Right lung (tissue), 5 donors: ENCODE results near the gene BUD23. TPM values are rescaled to one million over a fixed set of nuclear protein-coding genes. Genes with fewer than 3 reads are reported as not detected.
A peak's percentile ranks its signal among the peaks of the same experiment; 100 is the strongest.
"Not testable (repeated sequence)": the region's sequence is repeated elsewhere in the genome, so short reads cannot be mapped to it uniquely, and the experiment has no call there.

Source experiments
- DNase-seq, 2 donors: peaks; one replicate each; pipeline ENCODE4 v3.0.0-alpha.2; 2013
- polyA plus RNA-seq, 5 donors: library from polyadenylated mRNA; unstranded; fragments of 120-200 nt; gene quantifications; one replicate each; pipeline versions ENCODE4 v1.2.1 to v1.2.3, GENCODE V29; 2013; ENCODE audit warnings: inconsistent platforms in 1 of 5, low replicate concordance in 1 of 5; ENCODE audit not compliant: insufficient read length in 5 of 5, insufficient read depth in 1 of 5

The BUD23 gene
- polyA plus RNA-seq, 5 donors: 69.3 to 99.6 (median 83.6) TPM

DNA sequence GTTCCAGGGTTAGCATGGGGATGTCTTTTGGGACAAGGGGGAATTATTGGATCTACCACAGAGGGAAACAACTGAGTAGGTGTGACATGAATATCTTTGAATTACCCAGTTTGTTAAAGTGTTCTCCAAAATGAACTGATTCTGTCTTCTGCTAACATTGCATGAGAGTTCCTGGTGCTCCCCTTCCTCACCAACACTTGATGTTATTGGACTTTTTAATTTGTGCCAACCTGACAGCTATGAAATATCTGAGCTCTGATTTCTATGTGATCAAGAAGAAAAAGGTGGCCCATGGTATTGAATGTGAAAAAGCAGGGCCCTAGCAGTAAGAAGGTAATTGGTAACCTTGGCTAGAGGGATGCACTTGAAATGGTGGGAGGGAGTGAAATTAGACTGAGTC, 20.4 kb upstream of the BUD23 start:
- no peak for DNase-seq

- DNase-seq: peak; percentile 90
Measured at GRCh38 chr7:73667344-73668102, 15.9 kb upstream of the BUD23 start, which contains the start of gene VPS37D. VPS37D (plus strand) TSS chr7:73667831; CDS start chr7:73667959, 128 bp downstream.

- no peak for DNase-seq
Measured at GRCh38 chr7:73668103-73668885, 15.1 kb upstream of the BUD23 start.

- no peak for DNase-seq
Measured at GRCh38 chr7:73668886-73669230, 14.5 kb upstream of the BUD23 start.

GRCh38 chr7:73669288-73669701, 14.1 kb upstream of the BUD23 start:
- no peak for DNase-seq

- DNase-seq: no peak
Measured at GRCh38 chr7:73669858-73670385, 13.5 kb upstream of the BUD23 start.

- no peak for DNase-seq
Measured at GRCh38 chr7:73671322-73671661, 12.1 kb upstream of the BUD23 start.

DNA sequence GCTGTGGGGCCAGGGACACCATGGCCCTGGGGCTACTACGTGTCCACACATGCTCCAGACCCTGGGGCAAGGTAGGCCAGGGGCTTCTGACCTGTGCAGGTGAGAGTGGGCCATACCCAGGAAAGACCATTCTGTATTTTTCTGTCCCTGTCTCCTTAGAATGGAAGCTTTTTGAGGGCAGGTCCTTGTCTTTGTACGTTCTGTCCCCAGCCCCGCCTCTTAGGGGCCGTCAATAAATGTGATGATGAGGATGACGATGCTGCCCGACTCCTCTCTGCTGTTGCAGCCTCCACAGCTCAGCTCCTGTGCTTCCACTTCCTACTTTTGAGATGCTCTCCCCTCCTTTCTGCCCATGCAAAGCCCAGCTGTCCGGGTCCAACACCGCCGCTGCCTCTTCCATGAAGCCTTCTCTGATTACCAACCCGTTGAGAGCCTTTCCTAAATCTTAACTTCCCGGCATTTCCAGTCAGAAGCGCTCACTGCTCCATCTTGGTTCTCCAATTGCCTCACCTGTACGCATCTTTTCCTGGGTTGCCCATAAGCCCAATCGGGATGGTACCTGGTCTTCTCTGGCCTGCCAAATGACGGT, 11.4 kb upstream of the BUD23 start:
- DNase-seq: no peak

- no peak for DNase-seq
Measured at GRCh38 chr7:73674468-73675124, 8.8 kb upstream of the BUD23 start.

- not testable (repeated sequence) for DNase-seq
Measured at GRCh38 chr7:73676062-73676461, 7.3 kb upstream of the BUD23 start.

- no peak for DNase-seq
Measured at GRCh38 chr7:73678862-73679261, 4.5 kb upstream of the BUD23 start.

GRCh38 chr7:73679709-73680108, 3.7 kb upstream of the BUD23 start:
- no peak for DNase-seq

GRCh38 chr7:73680501-73680900, 2.9 kb upstream of the BUD23 start:
- no peak for DNase-seq

- no peak for DNase-seq
Measured at GRCh38 chr7:73681031-73681430, 2.4 kb upstream of the BUD23 start.

DNA sequence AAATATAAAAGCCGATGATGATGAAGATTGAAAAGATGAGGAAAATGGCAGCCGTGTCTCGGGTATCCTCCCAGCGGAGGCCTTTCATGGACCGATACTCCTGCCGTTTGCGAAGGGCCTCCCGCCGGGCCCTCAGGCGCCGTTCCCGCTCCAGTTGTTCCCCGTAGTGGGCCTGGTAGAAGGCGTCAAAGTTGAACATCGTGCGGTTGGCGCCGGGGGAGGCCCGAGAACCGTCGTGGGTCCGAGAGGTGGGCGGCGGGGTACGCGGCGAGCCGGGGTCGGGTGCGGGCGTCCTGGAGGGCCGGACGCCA, 697 bp upstream of the BUD23 start:
- DNase-seq: no peak

GRCh38 chr7:73683788-73684693, 644 bp downstream of the BUD23 start:
- DNase-seq: peak in 1 of 2 donors; percentile 6

DNA sequence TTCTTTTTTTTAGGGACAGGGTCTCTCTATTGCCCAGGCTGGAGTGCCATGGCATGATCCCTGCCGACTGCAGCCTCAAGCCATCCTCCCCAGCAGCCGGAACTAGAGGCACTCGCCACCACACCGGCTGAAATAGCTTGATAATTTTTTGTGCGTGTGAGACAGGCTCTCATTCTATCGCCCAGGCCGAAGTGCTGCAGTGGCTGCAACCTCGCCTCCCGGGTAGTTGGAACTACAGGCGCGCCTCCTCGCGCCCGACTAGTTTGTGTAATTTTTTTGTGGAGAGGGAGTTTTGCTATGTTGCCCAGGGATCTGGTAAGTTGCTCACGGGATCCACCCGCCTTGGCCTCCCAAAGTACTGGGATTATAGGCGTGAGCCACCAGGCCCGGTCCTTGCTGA, 1.9 kb downstream of the BUD23 start:
- DNase-seq: no peak

DNA sequence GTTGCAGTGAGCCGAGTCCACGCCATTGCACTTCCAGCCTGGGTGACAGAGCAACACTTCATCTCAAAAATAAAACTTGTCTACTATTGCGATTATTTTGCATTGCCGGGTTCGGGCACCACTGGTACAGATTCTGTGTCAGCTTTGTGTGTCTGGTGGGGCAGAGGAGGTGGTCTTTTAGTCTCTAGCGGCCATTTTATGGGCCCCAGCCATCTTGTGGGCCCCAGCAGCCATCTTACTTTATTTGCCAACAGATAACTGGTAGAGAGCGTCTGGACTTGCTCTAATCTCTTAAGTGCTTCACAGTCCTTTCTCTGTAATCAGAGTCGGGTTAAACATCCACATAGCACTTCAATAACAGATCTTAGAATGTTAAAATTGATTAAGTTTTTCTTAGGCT, 4.9 kb downstream of the BUD23 start:
- DNase-seq: no peak

DNA sequence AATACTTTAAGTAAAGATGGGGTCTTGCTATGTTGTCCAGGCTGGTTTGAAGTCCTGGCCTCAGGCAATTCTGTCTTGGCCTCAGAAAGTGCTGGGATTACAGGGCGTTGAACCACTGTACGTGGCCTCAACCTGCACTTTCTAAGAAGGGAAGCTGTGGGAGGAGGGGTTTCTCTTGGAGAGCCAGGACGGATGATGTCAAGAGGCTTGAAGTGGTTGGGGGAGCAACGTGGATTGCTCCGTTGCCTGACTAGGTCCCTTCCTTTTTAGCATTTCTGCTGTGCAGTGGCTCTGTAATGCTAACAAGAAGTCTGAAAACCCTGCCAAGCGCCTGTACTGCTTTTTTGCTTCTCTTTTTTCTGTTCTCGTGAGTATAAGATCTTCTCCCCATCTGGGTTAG, 7.2 kb downstream of the BUD23 start:
- peak in 1 of 2 donors; percentile 32 for DNase-seq

- DNase-seq: no peak
Measured at GRCh38 chr7:73696372-73696771, 13.0 kb downstream of the BUD23 start.

DNA sequence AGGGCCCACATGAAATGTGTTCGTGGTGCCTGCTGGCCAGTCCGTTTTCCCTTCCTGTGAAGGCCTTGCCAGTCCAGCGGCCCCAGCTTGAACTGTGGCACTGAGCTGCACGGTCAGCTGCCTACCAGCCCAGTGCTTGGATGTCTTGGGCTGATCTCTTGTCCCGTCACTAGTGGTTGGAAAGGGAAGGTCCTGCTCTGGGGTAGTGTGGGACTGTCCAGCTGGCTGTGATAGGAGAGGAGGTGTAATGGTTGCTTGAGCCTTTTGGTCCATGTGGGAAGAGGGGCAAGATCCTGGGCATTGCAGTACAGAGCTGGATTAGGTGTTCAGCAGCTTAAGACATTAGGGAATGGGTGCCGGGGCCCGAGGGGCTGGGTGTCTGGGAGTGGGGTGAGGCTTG, 15.0 kb downstream of the BUD23 start:
- no peak for DNase-seq
